Activated CD8-positive, alpha-beta memory T cell treated with anti-CD3 and anti-CD28 coated beads for 4 hours (primary cell): ENCODE results near the gene FNDC3B.

ENCODE experiments used
- DNase-seq, 2 donors: peaks; one replicate each; pipeline ENCODE4 v3.0.0-alpha.2; 2020; ENCODE audit warnings: low read depth in 2 of 2

FNDC3B gene

GRCh38 chr3:172260381-172260780, 221.0 kb downstream of the FNDC3B start:
- DNase-seq, result no peak

DNA sequence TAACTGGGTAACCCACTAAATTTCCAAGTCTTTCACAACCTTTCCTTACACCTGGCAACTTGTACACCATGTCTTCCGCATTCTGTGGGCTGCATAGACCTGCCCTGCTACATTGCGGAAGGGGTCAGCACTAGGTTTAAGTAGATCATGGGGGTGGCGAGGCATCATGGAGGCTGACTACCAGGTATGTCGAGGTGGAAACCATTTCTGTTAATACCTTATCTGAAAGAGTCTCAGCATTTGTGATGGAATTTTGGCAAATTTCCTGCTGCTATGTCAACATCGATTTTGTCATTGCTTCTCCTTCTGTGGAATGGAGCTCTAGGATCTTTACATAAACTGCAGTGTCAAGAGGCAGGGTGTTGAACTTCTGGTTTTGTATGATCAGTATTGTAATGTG, 221.7 kb downstream of the FNDC3B start:
- DNase-seq, result no peak

DNA sequence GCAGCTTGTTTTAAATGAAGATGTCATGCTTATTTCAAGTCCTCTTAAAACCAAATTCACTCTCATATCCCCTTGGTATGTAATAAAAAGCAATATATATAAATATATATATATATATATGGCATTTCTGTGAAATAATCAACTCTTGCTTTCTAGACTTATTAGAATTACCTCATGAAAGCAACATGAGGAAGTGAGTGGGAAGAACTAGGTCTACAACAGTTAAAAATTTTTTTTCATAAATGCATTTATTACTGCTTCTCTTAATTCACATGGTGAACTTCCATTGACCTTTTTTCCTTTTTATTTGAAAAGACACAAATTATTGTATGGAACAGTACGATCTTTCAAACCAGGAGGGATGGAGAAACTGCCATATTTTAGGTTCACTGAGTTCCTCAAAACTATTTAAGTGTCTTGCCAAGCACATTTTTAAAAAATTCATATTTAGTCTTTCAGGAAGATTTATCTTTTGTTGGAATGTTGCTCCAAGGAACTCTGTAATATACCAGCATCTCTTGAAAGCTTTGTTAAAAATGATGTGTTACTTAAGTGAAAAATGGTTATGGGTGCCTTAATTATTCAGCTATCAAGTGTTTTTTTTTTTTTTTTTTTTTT, 223.7 kb downstream of the FNDC3B start:
- DNase-seq, result no peak

- DNase-seq, result no peak
Measured at GRCh38 chr3:172263781-172264486, 224.6 kb downstream of the FNDC3B start.

GRCh38 chr3:172266103-172266502, 226.7 kb downstream of the FNDC3B start:
- no peak for DNase-seq

DNA sequence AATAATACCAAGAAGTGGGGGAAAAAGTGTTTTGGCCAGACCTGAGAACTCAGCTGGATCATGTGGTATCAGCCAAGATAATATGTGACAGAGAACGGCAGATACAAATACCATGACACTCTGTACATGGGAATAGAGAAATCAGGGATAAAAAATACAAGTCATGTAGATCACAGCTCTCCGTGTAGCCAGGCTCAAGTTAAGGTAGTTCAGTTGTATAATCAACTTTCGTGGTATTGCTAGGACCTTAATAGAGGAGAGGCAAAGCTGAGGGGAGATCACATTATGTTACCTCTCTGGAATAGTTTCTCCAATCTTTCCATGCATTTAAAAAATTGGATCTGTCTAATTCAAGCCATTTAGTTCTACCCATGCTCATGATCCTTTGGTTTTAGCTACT, 229.0 kb downstream of the FNDC3B start:
- no peak for DNase-seq

DNA sequence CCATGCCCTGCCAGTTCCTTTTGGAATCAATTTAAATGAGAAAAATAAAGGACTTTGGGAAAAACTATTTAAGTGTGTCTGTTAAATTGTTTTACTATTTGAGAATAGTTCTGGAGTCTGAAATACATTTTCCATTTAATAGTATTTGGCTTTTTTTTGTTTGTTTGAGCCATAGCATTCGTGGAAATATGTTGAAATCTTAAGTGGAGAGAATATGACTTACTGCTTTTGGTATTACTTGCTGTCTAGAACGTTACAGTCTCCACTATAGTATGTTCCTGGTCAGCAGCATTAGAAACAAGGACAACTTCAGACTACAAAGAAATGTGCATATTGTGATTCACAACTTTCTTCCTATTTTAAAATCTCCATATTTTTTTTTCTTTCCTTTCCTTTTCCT, 229.5 kb downstream of the FNDC3B start:
- no peak for DNase-seq

GRCh38 chr3:172270557-172271166, 231.3 kb downstream of the FNDC3B start:
- no peak for DNase-seq

DNA sequence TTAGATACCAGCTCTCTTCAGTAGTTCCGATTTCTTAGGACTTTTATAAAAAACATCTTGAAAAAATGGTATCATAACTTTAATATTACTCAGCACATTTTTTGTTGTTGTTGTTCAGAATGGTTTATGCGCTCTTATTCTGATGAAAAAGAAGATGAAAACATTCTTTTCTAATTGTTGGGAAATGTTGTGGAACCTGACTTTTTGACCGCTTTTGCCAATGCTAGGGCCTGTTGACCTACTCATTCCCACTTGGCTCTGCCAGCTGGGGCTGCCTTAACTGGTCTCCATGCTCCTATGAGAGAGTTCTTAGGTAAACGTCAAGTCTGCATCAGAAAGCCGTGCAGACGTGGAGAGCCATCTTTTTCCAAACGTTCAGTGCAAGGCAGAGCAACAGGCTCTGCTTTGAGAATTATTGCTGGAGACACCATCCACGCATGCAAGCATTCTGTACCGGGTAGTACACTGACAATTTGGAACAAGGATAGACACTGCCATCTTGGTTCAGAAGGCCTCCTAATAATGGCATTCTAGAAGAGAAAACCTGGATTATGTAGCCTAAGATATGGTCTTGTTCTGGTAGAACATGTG, 232.1 kb downstream of the FNDC3B start:
- DNase-seq, result no peak

GRCh38 chr3:172272698-172273097, 233.3 kb downstream of the FNDC3B start:
- no peak for DNase-seq

DNA sequence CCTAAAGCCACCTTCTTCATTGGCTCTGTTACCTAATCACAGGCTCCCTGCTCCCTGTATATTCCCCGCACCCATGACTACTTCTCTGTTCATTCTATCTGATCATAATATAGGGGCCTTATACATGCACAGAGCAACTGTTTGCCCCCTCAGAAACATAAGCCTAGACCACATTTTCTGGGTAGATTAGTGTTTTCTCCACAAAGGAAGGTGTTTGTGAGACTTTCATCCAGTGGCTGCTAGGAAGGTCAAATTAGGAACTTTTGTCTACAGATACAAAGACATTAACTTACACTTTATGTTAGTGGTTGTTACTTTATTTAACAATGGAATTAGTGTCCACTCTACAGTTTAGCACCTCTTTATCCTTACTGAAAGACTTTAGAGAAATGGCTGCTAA, 234.0 kb downstream of the FNDC3B start:
- DNase-seq, result no peak

DNA sequence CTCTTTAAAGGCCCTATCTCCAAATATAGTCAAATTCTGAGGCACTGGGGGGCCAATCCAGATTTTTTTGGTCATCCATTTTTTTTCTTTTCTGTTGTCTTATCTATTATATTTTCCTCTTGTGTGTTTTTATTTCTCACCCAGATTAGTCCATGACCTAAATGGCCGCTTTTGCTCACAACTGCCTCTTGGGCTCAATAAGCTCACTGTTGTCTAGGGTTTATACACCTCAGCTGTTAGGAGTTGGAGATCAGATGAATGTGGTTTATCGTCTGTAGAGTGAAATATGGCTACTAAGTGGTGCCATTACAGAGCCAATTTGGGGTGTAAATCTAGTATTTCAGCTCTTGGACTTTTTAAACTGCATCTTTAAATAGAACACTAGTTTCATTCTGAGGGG, 235.5 kb downstream of the FNDC3B start:
- DNase-seq, result no peak

DNA sequence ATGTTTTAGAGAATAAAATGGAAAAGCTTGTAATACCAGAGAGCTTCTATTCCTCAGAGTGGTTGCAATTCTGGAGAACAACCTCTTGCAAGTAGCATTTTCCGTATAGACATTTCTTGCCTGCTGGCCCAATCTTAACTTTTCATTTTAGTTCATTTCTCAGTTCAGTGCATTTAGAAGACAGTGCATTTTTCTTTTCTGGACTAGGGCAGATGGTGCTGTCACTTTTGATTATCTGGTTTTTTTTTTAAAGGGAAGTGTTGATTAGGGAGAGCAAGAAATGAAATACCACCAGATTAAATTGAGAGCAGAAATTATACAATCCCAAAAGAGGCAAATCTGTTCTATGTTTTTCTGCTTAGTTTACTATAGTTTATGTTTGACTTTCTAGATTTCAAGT, 236.2 kb downstream of the FNDC3B start:
- no peak for DNase-seq

DNA sequence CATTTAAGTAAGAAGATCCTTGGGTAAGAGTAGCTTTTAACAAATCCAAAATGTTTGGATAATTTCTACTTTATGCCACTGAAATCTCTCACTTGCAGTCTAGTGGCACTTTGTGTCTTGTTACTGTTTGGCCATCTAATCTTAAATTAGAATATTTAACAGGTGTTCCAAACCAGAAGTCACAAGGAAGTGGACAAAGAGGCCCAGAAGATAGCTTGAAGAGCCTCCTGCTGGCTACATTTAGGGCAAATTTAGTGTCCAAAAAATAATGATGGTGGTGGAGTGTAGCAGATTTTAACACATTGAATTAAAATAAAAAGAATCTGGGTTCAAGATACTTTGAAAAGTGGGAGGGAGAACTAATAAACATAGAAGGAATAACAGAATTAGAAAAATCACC, 236.7 kb downstream of the FNDC3B start:
- DNase-seq, result no peak

DNA sequence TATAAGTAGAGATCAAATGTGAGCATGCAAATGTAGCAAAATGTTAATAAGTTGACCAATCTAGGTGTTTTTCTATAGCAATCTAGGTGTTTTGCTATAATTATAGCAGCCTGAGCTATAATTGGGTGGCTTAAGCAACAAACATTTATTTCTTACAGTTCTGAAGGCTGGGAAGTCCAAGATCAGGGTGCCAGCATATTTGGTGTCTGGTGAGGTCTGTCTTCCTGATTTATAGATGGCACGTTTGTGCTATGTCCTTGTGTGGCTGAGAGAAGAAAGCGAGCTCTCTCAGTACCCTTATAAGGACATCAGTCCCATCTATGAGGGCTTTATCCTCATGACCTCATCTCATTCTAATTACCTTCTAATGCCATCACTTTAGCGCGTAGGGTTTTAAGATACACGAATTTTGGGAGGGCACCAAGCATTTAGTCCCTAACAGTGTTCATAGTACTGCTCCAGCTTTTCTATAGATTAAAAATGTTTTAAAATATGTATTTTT, 237.8 kb downstream of the FNDC3B start:
- no peak for DNase-seq

DNA sequence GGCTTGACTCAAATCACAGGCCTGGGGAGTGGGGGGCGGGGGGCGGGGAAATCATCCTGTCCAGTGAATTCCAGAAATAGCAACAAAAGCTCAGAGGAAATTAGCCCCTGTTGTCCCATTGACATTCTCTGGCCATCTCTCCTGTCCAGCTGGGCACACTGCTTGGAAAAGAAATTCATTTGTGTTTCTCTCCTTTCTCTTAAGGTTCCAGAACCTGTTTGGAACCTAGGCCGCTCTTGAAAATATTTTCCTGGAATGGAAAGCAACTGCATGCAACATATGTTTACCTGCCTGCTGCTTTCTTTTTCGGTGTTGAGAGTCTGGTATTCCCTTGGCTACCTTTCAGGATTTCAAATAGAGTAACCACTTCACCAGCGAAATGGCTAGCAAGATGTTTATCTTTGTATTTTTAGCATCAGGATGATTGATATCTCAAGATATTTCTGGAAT, 239.8 kb downstream of the FNDC3B start:
- no peak for DNase-seq

- DNase-seq, result no peak
Measured at GRCh38 chr3:172279974-172280373, 240.6 kb downstream of the FNDC3B start.

DNA sequence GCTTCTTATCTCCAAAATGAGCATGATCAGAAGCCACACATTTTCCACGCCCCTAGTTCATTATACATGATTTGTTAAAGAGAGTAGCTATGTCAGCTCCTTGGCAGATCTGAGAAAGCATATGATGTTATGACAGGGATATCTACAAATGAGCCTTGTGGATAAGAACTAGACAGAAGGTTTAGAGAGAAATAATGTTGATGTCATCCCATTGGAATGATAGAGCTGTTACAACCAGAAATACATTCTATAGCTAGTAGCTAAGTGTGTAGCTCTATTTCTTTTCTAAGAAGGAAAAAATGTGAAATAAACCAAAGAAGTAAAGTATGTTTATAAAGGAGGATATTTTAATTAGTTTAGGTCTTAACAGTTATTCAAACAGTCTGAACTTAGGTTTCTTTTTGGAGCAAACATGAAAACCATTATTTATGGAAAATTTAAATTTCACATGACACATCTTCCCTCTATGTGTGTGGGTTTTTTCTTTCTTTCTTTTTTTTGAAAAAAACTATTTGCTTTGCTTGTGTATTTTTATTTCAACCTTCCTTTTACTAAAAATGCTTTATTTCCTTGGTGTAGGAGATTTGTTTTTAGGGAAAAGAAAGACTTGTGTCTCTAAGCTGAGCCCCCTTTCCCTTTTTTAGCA, 241.2 kb downstream of the FNDC3B start:
- no peak for DNase-seq

GRCh38 chr3:172281884-172282283, 242.5 kb downstream of the FNDC3B start:
- DNase-seq, result no peak

DNA sequence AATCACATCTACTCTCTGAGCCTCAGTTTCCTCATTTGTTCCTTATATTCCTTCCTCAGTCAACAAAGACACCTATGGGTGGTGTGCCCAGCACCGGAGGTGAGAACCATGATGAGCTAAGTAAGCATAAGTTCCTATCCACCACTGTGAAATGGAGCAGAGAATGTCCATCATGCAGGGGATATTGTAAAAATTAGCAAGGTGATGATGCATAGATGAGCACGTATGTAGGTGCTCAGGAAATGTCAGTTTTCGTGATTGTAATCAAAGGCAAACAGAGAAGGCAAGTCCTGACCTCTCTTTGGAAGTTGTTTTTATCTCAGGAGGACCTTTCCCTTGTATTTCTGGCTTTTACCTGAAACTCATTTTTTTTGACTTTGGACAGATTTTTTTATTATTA, 243.5 kb downstream of the FNDC3B start:
- DNase-seq, result no peak

- no peak for DNase-seq
Measured at GRCh38 chr3:172283841-172284357, 244.5 kb downstream of the FNDC3B start.

GRCh38 chr3:172285844-172286243, 246.5 kb downstream of the FNDC3B start:
- DNase-seq, result no peak
